AG04450 (cell line): ENCODE data around the gene GSX1. TPM values are rescaled to one million over a fixed set of nuclear protein-coding genes. Genes with fewer than 3 reads are reported as not detected.

ENCODE experiments used
- CTCF ChIA-PET: fragments of 300-600, 350-600 bp; formaldehyde crosslinking; extraction: SDS; loops from one replicate; lab custom pipeline; 2022; ENCODE audit warnings: antibody characterized with exemption, inconsistent platforms; lab: Charles Lee
- POLR2A ChIA-PET: fragments of 350-600 bp; formaldehyde crosslinking; extraction: SDS; loops from one replicate; lab custom pipeline; 2021; ENCODE audit warnings: antibody characterized with exemption, inconsistent platforms; lab: Yijun Ruan, JAX
- DNase-seq: peaks from one replicate; pipeline ENCODE4 v3.0.0-alpha.2; 2011; ENCODE audit warnings: low read depth, low spot score
- H3K27ac ChIP-seq: one replicate; pipeline ENCODE4 v1.5.1; 2012; ENCODE audit warnings: low read depth, low read length, control low read depth
- H3K27me3 ChIP-seq: one replicate; pipeline ENCODE4 v1.6.0; 2012; ENCODE audit warnings: low read length; ENCODE audit not compliant: control insufficient read depth, insufficient read depth
- H3K4me3 ChIP-seq: 2 replicates; pipeline ENCODE4 v1.5.1; 2011; ENCODE audit warnings: mild to moderate bottlenecking, low read depth, low read length, control low read depth
- H3K9me3 ChIP-seq: 2 replicates; pipeline ENCODE4 v1.5.1; 2012; ENCODE audit warnings: low read length; ENCODE audit not compliant: control insufficient read depth, insufficient read depth
- CTCF ChIP-seq: IDR thresholded peaks from 2 replicates; pipeline ENCODE4 v1.5.1; 2011; ENCODE audit warnings: low read depth, low read length, control low read depth, inconsistent platforms
- polyA plus RNA-seq: library from polyadenylated mRNA; depleted of rRNA; stranded (reverse); fragments of >200 nt; gene quantifications from 2 replicates; pipeline ENCODE4 v1.2.3, GENCODE V29; 2011

GSX1 gene
- polyA plus RNA-seq, 1 experiment = not detected

GRCh38 chr13:27789495-27790303 lies 2.6 kb upstream of the GSX1 start:
- CTCF ChIA-PET = no interaction called here
- Histone ChIP-seq H3K4me3 (no peak overlapping the region), H3K9me3 (peaks cover 16% of the 10 kb centered on the region), H3K27me3 (peaks cover 68% of the 10 kb centered on the region), H3K27ac (no peak overlapping the region)
- no peak for TF ChIP-seq CTCF
- POLR2A ChIA-PET = no interaction called here
- no peak for DNase-seq

GRCh38 chr13:27790523-27790922 lies 1.8 kb upstream of the GSX1 start:
- Histone ChIP-seq H3K4me3 (no peak overlapping the region), H3K27me3 (peaks cover 74% of the 10 kb centered on the region), H3K27ac (no peak overlapping the region), H3K9me3 (peaks cover 16% of the 10 kb centered on the region)
- ChIA-PET POLR2A (no interaction called here), CTCF (no interaction called here)
- TF ChIP-seq CTCF = no peak
- no peak for DNase-seq

- Histone ChIP-seq H3K9me3 (peaks cover 16% of the 10 kb centered on the region), H3K4me3 (no peak overlapping the region), H3K27ac (no peak overlapping the region), H3K27me3 (peaks cover 79% of the 10 kb centered on the region)
- DNase-seq = no peak
- ChIA-PET CTCF (no interaction called here), POLR2A (no interaction called here)
- no peak for TF ChIP-seq CTCF
Measured at GRCh38 chr13:27791146-27791900, 960 bp upstream of the GSX1 start.

GRCh38 chr13:27791901-27792392 lies 336 bp upstream of the GSX1 start:
- H3K27me3 ChIP-seq = peaks cover 84% of the 10 kb centered on the region
- ChIA-PET CTCF (no interaction called here), POLR2A (no interaction called here)
- TF ChIP-seq CTCF = no peak
- DNase-seq = no peak
- no peak overlapping the region for H3K27ac ChIP-seq
- peaks cover 16% of the 10 kb centered on the region for H3K9me3 ChIP-seq
- H3K4me3 ChIP-seq = no peak overlapping the region
